HepG2 (cell line): Measurements from ENCODE around the gene THAP2. TPM values are rescaled to one million over a fixed set of nuclear protein-coding genes. Genes with fewer than 3 reads are reported as not detected.
A peak's percentile ranks its signal among the peaks of the same experiment; 100 is the strongest.

Experiments used
- ATAC-seq: fragments of 200-7000 bp; cut with Tn5 transposase; 3 replicates; pipeline ENCODE4 v1.9.1; 2020; ENCODE audit warnings: mild to moderate bottlenecking, moderate library complexity
- BruUV-seq: library from RNA; stranded (reverse); fragments of 400-500 nt; replicated peaks from 2 replicates; lab custom pipeline; 2021; lab: Mats Ljungman, UMichigan
- CTCF ChIA-PET: fragments of 300-600 bp; formaldehyde crosslinking; extraction: SDS; loops from one replicate; lab custom pipeline; 2021; ENCODE audit warnings: low total read pairs, inconsistent platforms, low intra/inter-chr PET ratio; lab: Yijun Ruan, JAX
- POLR2A ChIA-PET: fragments of 350-600 bp; sonication (Branson Sonifier 250); formaldehyde crosslinking; loops from one replicate; lab custom pipeline; 2020; ENCODE audit warnings: antibody characterized with exemption, inconsistent platforms; lab: Yijun Ruan, JAX
- DNase-seq: peaks from one replicate; pipeline ENCODE4 v3.0.0-alpha.2; 2015; ENCODE audit warnings: low spot score
- FAIRE-seq: peaks from 3 replicates; lab custom pipeline; 2011; peaks lifted over from hg19 to GRCh38; lab: Jason Lieb, UNC
- H2AFZ ChIP-seq: one replicate; pipeline ENCODE4 v1.6.1; 2011; ENCODE audit warnings: low read length, inconsistent platforms
- H3K27ac ChIP-seq: fragments of 300-600 bp; 3 replicates; pipeline ENCODE4 v1.8.0; 2011; ENCODE audit warnings: mixed run types, mild to moderate bottlenecking, mixed read lengths, low read length, inconsistent platforms; ENCODE audit not compliant: insufficient read depth; ENCODE audit errors: extremely low read length
- H3K27me3 ChIP-seq, 2 experiments: fragments of 200-600 bp in 1 of 2; 2 replicates in 1 of 2; 3 replicates in 1 of 2; pipeline versions ENCODE4 v1.6.0 to v1.8.0; 2011; ENCODE audit warnings: low read length in 2 of 2, mild to moderate bottlenecking in 2 of 2, moderate library complexity in 2 of 2, inconsistent platforms in 1 of 2; ENCODE audit not compliant: insufficient read depth in 2 of 2, control insufficient read depth in 1 of 2
- H3K36me3 ChIP-seq, 2 experiments: fragments of 200-600 bp in 1 of 2; replicated peaks in 1 of 2; 2 replicates in 1 of 2; 3 replicates in 1 of 2; pipeline versions ENCODE4 v1.5.1 to v1.8.0; 2011; ENCODE audit warnings: low read length in 2 of 2, inconsistent platforms in 1 of 2; ENCODE audit not compliant: insufficient read depth in 2 of 2, control insufficient read depth in 1 of 2
- H3K4me1 ChIP-seq: 2 replicates; pipeline ENCODE4 v1.5.1; 2012; ENCODE audit warnings: low read length, inconsistent platforms; ENCODE audit not compliant: insufficient read depth
- H3K4me2 ChIP-seq: 2 replicates; pipeline ENCODE4 v1.6.0; 2011; ENCODE audit warnings: low read depth, low read length, inconsistent platforms
- H3K4me3 ChIP-seq, 3 experiments: fragments of 200-600 bp in 1 of 3; sonication (generic), shearing (Covaris generic) in 1 of 3; replicated peaks in 1 of 3; 2 replicates each; pipeline ENCODE4 v1.5.1; 2011 to 2016; ENCODE audit warnings: low read length in 3 of 3, inconsistent platforms in 2 of 3, low read depth in 2 of 3, mild to moderate bottlenecking in 2 of 3, control low read depth in 1 of 3, mixed read lengths in 1 of 3; ENCODE audit not compliant: insufficient read depth in 1 of 3
- H3K79me2 ChIP-seq: one replicate; pipeline ENCODE4 v1.6.1; 2011; ENCODE audit warnings: low read length, inconsistent platforms; ENCODE audit not compliant: insufficient read depth
- H3K9ac ChIP-seq: 2 replicates; pipeline ENCODE4 v1.6.0; 2011; ENCODE audit warnings: mild to moderate bottlenecking, low read depth, low read length, inconsistent platforms; ENCODE audit not compliant: insufficient read depth
- H3K9me3 ChIP-seq: 2 replicates; pipeline ENCODE4 v1.5.1; 2012; ENCODE audit warnings: mild to moderate bottlenecking, low read length
- H4K20me1 ChIP-seq: 2 replicates; pipeline ENCODE4 v1.6.0; 2011; ENCODE audit warnings: inconsistent platforms, mild to moderate bottlenecking, low read length, moderate library complexity; ENCODE audit not compliant: insufficient read depth
- ARID5B ChIP-seq: IDR thresholded peaks from 2 replicates; pipeline ENCODE4 v1.4.0; 2020; ENCODE audit warnings: mild to moderate bottlenecking, missing genetic modification reagents
- BHLHE40 ChIP-seq: IDR thresholded peaks from 2 replicates; pipeline ENCODE4 v1.6.1; 2011; ENCODE audit warnings: low read length, improper control_type of control experiment
- CREM ChIP-seq, 2 experiments: sonication (generic) in 1 of 2; formaldehyde crosslinking in 1 of 2; IDR thresholded peaks; 2 replicates each; pipeline versions ENCODE4 v1.4.0 to v1.6.1; 2016 to 2020; ENCODE audit warnings: antibody characterized with exemption in 1 of 2, mild to moderate bottlenecking in 1 of 2, missing genetic modification reagents in 1 of 2
- GATAD2A ChIP-seq: IDR thresholded peaks from 2 replicates; pipeline ENCODE4 v1.6.1; 2016
- HNF1A ChIP-seq, 2 experiments: sonication (generic) in 1 of 2; formaldehyde crosslinking in 1 of 2; IDR thresholded peaks; 2 replicates each; pipeline versions ENCODE4 v1.4.0 to v1.6.1; 2016 to 2020; ENCODE audit warnings: borderline replicate concordance in 1 of 2, low read depth in 1 of 2, mild to moderate bottlenecking in 1 of 2, missing genetic modification reagents in 1 of 2
- ISL2 ChIP-seq: sonication (generic); formaldehyde crosslinking; IDR thresholded peaks from 2 replicates; pipeline ENCODE4 v1.5.0; 2020; ENCODE audit warnings: missing genetic modification reagents
- WGBS: methylation state at CpG from one replicate; pipeline ENCODE4 v1.1.6; 2017; ENCODE audit warnings: low lambda C conversion rate; 5-methylcytosine and 5-hydroxymethylcytosine counted together
- in situ Hi-C: cut with HindIII; loops from 2 replicates; pipeline ENCODE4 v1.10.0; 2017; ENCODE audit warnings: low pct_unique_long_range_greater_than_20kb; ENCODE audit not compliant: extremely low pct_ligation_motif_present
- intact Hi-C: fragments of 100-400 bp; cut with micrococcal nuclease; formaldehyde crosslinking; loops from one replicate; pipeline ENCODE4 v1.10.0; 2022; ENCODE audit not compliant: unreplicated experiment
- polyA plus RNA-seq, 8 experiments: library from polyadenylated mRNA; depleted of rRNA in 3 of 8; stranded (reverse) in 7 of 8; unstranded in 1 of 8; fragments of >200 nt; fragmentation: Illumina TruSeq in 4 of 8; extraction: Trizol in 4 of 8; gene quantifications; 2 replicates each; pipeline versions ENCODE4 v1.2.1 to v1.2.3, GENCODE V29; 2011 to 2016; ENCODE audit warnings: low read depth in 4 of 8, missing spikeins in 1 of 8, mixed read lengths in 1 of 8; ENCODE audit not compliant: insufficient read depth in 1 of 8
- total RNA-seq, 5 experiments: library from RNA; depleted of rRNA; stranded (reverse); fragments of >200 nt; fragmentation: Illumina TruSeq; extraction: Trizol; gene quantifications; 2 replicates each; pipeline ENCODE4 v1.2.3, GENCODE V29; 2016; ENCODE audit warnings: low read depth in 1 of 5
- TF ChIP-seq, protein P1 (sequence below): IDR thresholded peaks from 2 replicates; pipeline ENCODE4 v1.6.1; 2016
- TF ChIP-seq, protein P2 (sequence below): sonication (generic); formaldehyde crosslinking; IDR thresholded peaks from 2 replicates; pipeline ENCODE4 v1.4.0; 2020; ENCODE audit warnings: mild to moderate bottlenecking, missing genetic modification reagents, borderline replicate concordance

Gene THAP2
- total and polyA plus RNA-seq, 2 of the 13 experiments (the other 11 are each of a cell fraction or from before 2014, with no cell fraction given): 5.2 to 6.2 TPM

DNA sequence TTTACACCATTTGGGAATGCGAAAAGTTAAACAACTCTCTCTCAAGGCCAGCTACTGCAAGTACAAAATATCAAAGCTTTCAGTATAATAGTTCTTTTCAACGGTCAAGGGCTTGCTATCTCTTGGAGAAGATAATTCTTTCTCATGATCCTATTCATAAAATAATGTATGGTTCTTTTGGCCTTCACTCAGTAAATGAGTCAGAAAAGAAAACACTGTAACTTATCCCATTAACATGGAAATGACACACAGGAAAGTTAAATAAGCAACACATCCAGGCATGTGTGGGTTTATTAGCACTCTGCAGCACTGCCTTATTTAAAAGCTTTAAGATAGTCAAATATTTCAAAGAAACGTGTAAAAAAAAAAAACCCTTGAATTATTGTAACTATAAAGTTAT, 37.3 kb upstream of the THAP2 start:
- in situ Hi-C loops: no loop called here
- peak; percentile 37; the same call in 1 of the 2 replicates for TF ChIP-seq ARID5B (CRISPR knock-in tag)
- TF ChIP-seq, protein P1, sequence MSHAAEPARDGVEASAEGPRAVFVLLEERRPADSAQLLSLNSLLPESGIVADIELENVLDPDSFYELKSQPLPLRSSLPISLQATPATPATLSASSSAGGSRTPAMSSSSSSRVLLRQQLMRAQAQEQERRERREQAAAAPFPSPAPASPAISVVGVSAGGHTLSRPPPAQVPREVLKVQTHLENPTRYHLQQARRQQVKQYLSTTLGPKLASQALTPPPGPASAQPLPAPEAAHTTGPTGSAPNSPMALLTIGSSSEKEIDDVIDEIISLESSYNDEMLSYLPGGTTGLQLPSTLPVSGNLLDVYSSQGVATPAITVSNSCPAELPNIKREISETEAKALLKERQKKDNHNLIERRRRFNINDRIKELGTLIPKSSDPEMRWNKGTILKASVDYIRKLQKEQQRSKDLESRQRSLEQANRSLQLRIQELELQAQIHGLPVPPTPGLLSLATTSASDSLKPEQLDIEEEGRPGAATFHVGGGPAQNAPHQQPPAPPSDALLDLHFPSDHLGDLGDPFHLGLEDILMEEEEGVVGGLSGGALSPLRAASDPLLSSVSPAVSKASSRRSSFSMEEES (CRISPR knock-in tag): 0 out of 2 replicates have a peak, but pooled peaks have one; percentile 26
- TF ChIP-seq CREM (IDR thresholded peaks at IDR 0.05): 0 out of 2 replicates have a peak, but pooled peaks have one; percentile 25
- TF ChIP-seq CREM (CRISPR knock-in tag; IDR thresholded peaks at IDR 0.05): no peak
- no peak for TF ChIP-seq HNF1A (IDR thresholded peaks at IDR 0.05; ENCODE audit: low read depth)
- peak; percentile 27; the same call in 1 of the 2 replicates for TF ChIP-seq HNF1A (CRISPR knock-in tag; IDR thresholded peaks at IDR 0.05; ENCODE audit: borderline replicate concordance)
- no peak for TF ChIP-seq BHLHE40
- TF ChIP-seq ISL2: peak; percentile 57; the same call in 1 of the 2 replicates
- TF ChIP-seq, protein P2, sequence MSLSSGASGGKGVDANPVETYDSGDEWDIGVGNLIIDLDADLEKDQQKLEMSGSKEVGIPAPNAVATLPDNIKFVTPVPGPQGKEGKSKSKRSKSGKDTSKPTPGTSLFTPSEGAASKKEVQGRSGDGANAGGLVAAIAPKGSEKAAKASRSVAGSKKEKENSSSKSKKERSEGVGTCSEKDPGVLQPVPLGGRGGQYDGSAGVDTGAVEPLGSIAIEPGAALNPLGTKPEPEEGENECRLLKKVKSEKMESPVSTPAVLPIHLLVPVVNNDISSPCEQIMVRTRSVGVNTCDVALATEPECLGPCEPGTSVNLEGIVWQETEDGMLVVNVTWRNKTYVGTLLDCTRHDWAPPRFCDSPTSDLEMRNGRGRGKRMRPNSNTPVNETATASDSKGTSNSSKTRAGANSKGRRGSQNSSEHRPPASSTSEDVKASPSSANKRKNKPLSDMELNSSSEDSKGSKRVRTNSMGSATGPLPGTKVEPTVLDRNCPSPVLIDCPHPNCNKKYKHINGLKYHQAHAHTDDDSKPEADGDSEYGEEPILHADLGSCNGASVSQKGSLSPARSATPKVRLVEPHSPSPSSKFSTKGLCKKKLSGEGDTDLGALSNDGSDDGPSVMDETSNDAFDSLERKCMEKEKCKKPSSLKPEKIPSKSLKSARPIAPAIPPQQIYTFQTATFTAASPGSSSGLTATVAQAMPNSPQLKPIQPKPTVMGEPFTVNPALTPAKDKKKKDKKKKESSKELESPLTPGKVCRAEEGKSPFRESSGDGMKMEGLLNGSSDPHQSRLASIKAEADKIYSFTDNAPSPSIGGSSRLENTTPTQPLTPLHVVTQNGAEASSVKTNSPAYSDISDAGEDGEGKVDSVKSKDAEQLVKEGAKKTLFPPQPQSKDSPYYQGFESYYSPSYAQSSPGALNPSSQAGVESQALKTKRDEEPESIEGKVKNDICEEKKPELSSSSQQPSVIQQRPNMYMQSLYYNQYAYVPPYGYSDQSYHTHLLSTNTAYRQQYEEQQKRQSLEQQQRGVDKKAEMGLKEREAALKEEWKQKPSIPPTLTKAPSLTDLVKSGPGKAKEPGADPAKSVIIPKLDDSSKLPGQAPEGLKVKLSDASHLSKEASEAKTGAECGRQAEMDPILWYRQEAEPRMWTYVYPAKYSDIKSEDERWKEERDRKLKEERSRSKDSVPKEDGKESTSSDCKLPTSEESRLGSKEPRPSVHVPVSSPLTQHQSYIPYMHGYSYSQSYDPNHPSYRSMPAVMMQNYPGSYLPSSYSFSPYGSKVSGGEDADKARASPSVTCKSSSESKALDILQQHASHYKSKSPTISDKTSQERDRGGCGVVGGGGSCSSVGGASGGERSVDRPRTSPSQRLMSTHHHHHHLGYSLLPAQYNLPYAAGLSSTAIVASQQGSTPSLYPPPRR (CRISPR knock-in tag): 0 out of 2 replicates have a peak, but pooled peaks have one; percentile 14
- TF ChIP-seq GATAD2A (CRISPR knock-in tag): 0 out of 2 replicates have a peak, but pooled peaks have one; percentile 13

More for the DNA sequence above, 37.3 kb upstream of the THAP2 start:
- CTCF ChIA-PET: no interaction called here
- H3K36me3 ChIP-seq: peaks cover 17 to 90% of the 10 kb centered on the region in 2 experiments
- no peaks in the 10 kb centered on the region for H3K9me3 ChIP-seq
- WGBS: 82% methylated on average over 3 of the region's 3 CpGs
- no peak overlapping the region for H3K4me2 ChIP-seq
- intact Hi-C loops: no loop called here
- no peak overlapping the region for H3K9ac ChIP-seq
- H3K27me3 ChIP-seq: no peaks in the 10 kb centered on the region
- FAIRE-seq (no peak), DNase-seq (peak; percentile 45), ATAC-seq (no peak)
- POLR2A ChIA-PET: interaction anchor here (1.1 to 1.8 kb wide), 2 partner anchors 37 to 59 kb away, joined by 3 to 4 read pairs; partner anchors contain the start of genes THAP2 and TMEM19
- H3K4me3 ChIP-seq: no peak overlapping the region
- H3K79me2 ChIP-seq: no peaks in the 10 kb centered on the region
- peak overlapping the region; percentile 23 for H3K27ac ChIP-seq
- no TSS peak for BruUV-seq
- H4K20me1 ChIP-seq: no peaks in the 10 kb centered on the region
- H2AFZ ChIP-seq: no peak overlapping the region
- H3K4me1 ChIP-seq: peaks cover 7% of the 10 kb centered on the region; the same call in 1 of the 2 replicates
